IPS DF 6.9 (cell line): ENCODE measurements around the gene MAST3.

Source experiments
- DNase-seq: peaks from one replicate; pipeline ENCODE4 v3.0.0-alpha.2; 2013; ENCODE audit warnings: low read depth, low spot score
- H3K27ac ChIP-seq: one replicate; pipeline ENCODE4 v1.5.1; 2013; ENCODE audit warnings: low read length, control low read depth
- H3K27me3 ChIP-seq: 2 replicates; pipeline ENCODE4 v1.6.1; 2013; ENCODE audit warnings: mild to moderate bottlenecking, low read length; ENCODE audit not compliant: control insufficient read depth, insufficient read depth
- H3K36me3 ChIP-seq: 2 replicates; pipeline ENCODE4 v1.6.1; 2013; ENCODE audit warnings: low read length; ENCODE audit not compliant: control insufficient read depth, insufficient read depth
- H3K4me1 ChIP-seq: 2 replicates; pipeline ENCODE4 v1.6.1; 2013; ENCODE audit warnings: low read length; ENCODE audit not compliant: control insufficient read depth, insufficient read depth
- H3K4me3 ChIP-seq: 2 replicates; pipeline ENCODE4 v1.5.1; 2013; ENCODE audit warnings: mild to moderate bottlenecking, low read length
- H3K9me3 ChIP-seq: 2 replicates; pipeline ENCODE4 v1.6.1; 2013; ENCODE audit warnings: low read length, inconsistent platforms; ENCODE audit not compliant: control insufficient read depth, insufficient read depth
- WGBS: extraction: QIAGEN DNeasy Blood & Tissue Kit; methylation state at CpG from one replicate; pipeline ENCODE4 v1.1.7; 2013; ENCODE audit warnings: mixed read lengths, missing lambda C conversion rate; ENCODE audit not compliant: insufficient read length, insufficient coverage; 5-methylcytosine and 5-hydroxymethylcytosine counted together

MAST3 gene

GRCh38 chr19:18167975-18168645, 70.5 kb downstream of the MAST3 start:
- H3K36me3 ChIP-seq = peaks cover 15% of the 10 kb centered on the region
- peaks cover under 1% of the 10 kb centered on the region for H3K4me1 ChIP-seq
- no peak for DNase-seq
- H3K27me3 ChIP-seq = no peaks in the 10 kb centered on the region
- H3K27ac ChIP-seq = no peak overlapping the region
- H3K9me3 ChIP-seq = no peaks in the 10 kb centered on the region
- no peak overlapping the region for H3K4me3 ChIP-seq
- no CpG with 5 or more reads among the region's 14 CpGs for WGBS

- Histone ChIP-seq H3K27ac (no peak overlapping the region), H3K36me3 (peaks cover 13% of the 10 kb centered on the region), H3K4me1 (peaks cover 4% of the 10 kb centered on the region), H3K27me3 (no peaks in the 10 kb centered on the region), H3K9me3 (no peaks in the 10 kb centered on the region), H3K4me3 (no peak overlapping the region)
- WGBS = no CpG with 5 or more reads among the region's 66 CpGs
- no peak for DNase-seq
Measured at GRCh38 chr19:18168673-18169381, 71.2 kb downstream of the MAST3 start.

GRCh38 chr19:18170714-18171255, 73.2 kb downstream of the MAST3 start:
- no peak for DNase-seq
- Histone ChIP-seq H3K36me3 (peaks cover 13% of the 10 kb centered on the region), H3K9me3 (no peaks in the 10 kb centered on the region), H3K4me3 (no peak overlapping the region), H3K27ac (no peak overlapping the region), H3K4me1 (peaks cover 4% of the 10 kb centered on the region), H3K27me3 (no peaks in the 10 kb centered on the region)
- WGBS = no CpG with 5 or more reads among the region's 16 CpGs

- H3K27ac ChIP-seq = no peak overlapping the region
- H3K36me3 ChIP-seq = peaks cover 13% of the 10 kb centered on the region
- no peak for DNase-seq
- H3K4me3 ChIP-seq = no peak overlapping the region
- no peaks in the 10 kb centered on the region for H3K9me3 ChIP-seq
- H3K4me1 ChIP-seq = peaks cover 4% of the 10 kb centered on the region
- WGBS = no CpG with 5 or more reads among the region's 8 CpGs
- H3K27me3 ChIP-seq = no peaks in the 10 kb centered on the region
Measured at GRCh38 chr19:18171605-18172327, 74.2 kb downstream of the MAST3 start.

- Histone ChIP-seq H3K4me3 (no peak overlapping the region), H3K27ac (no peak overlapping the region), H3K36me3 (peaks cover 10% of the 10 kb centered on the region), H3K27me3 (no peaks in the 10 kb centered on the region), H3K9me3 (no peaks in the 10 kb centered on the region), H3K4me1 (peaks cover 4% of the 10 kb centered on the region)
- WGBS = no CpG with 5 or more reads among the region's 7 CpGs
- no peak for DNase-seq
Measured at GRCh38 chr19:18172331-18173053, 74.9 kb downstream of the MAST3 start.

- DNase-seq = no peak
- H3K27ac ChIP-seq = no peak overlapping the region
Measured at GRCh38 chr19:18173054-18173571, 75.5 kb downstream of the MAST3 start.

GRCh38 chr19:18173572-18174288, 76.2 kb downstream of the MAST3 start, which contains the start of gene IFI30:
Gene IFI30 (plus strand): TSS chr19:18173813. CDS start chr19:18173842, 29 bp downstream.
- WGBS = no CpG with 5 or more reads among the region's 47 CpGs
- H3K27ac ChIP-seq = no peak within 1 kb of the TSS
- no peak for DNase-seq

More at GRCh38 chr19:18173054-18173571, 75.5 kb downstream of the MAST3 start:
- H3K4me3 ChIP-seq = peak overlapping the region; percentile 54; the same call in 1 of the 2 replicates
- H3K4me1 ChIP-seq = peaks cover 4% of the 10 kb centered on the region
- no CpG with 5 or more reads among the region's 18 CpGs for WGBS
- H3K36me3 ChIP-seq = peaks cover 10% of the 10 kb centered on the region
- H3K9me3 ChIP-seq = no peaks in the 10 kb centered on the region
- no peaks in the 10 kb centered on the region for H3K27me3 ChIP-seq

GRCh38 chr19:18174983-18175382, 77.4 kb downstream of the MAST3 start:
- no peak overlapping the region for H3K4me3 ChIP-seq
- H3K9me3 ChIP-seq = no peaks in the 10 kb centered on the region
- no peaks in the 10 kb centered on the region for H3K27me3 ChIP-seq
- WGBS = no CpG with 5 or more reads among the region's 11 CpGs
- H3K27ac ChIP-seq = no peak overlapping the region
- no peaks in the 10 kb centered on the region for H3K36me3 ChIP-seq
- peaks cover 4% of the 10 kb centered on the region for H3K4me1 ChIP-seq
- no peak for DNase-seq

More at GRCh38 chr19:18173572-18174288, 76.2 kb downstream of the MAST3 start, which contains the start of gene IFI30:
- H3K36me3 ChIP-seq = peaks cover 8% of the 10 kb centered on the region
- H3K9me3 ChIP-seq = no peaks in the 10 kb centered on the region
- peaks cover 4% of the 10 kb centered on the region for H3K4me1 ChIP-seq
- H3K27me3 ChIP-seq = no peaks in the 10 kb centered on the region
- H3K4me3 ChIP-seq = peak within 1 kb of the TSS; percentile 54; the same call in 1 of the 2 replicates
